GM06990 (cell line): ENCODE results near the gene FTCD.

Experiments
- DNase-seq: peaks from one replicate; pipeline ENCODE4 v3.0.0-alpha.2; 2011; ENCODE audit not compliant: insufficient read length; ENCODE audit errors: extremely low read depth
- H3K27me3 ChIP-seq: replicated peaks from 2 replicates; pipeline ENCODE4 v1.6.0; 2011; ENCODE audit warnings: low read length; ENCODE audit not compliant: control insufficient read depth, insufficient read depth
- H3K36me3 ChIP-seq: 2 replicates; pipeline ENCODE4 v1.5.1; 2011; ENCODE audit warnings: low read length; ENCODE audit not compliant: control insufficient read depth, insufficient read depth
- H3K4me3 ChIP-seq: replicated peaks from 2 replicates; pipeline ENCODE4 v1.5.1; 2011; ENCODE audit warnings: low read depth, mild to moderate bottlenecking, control low read depth, low read length
- CTCF ChIP-seq: IDR thresholded peaks from 2 replicates; pipeline ENCODE4 v1.5.1; 2011; ENCODE audit warnings: low read length, control low read depth, mild to moderate bottlenecking, inconsistent platforms; ENCODE audit not compliant: insufficient read depth, poor library complexity, severe bottlenecking

The FTCD gene

GRCh38 chr21:46120301-46121285 lies 34.8 kb downstream of the FTCD start:
- Histone ChIP-seq H3K27me3 (no peaks in the 10 kb centered on the region), H3K4me3 (no peak overlapping the region), H3K36me3 (no peaks in the 10 kb centered on the region)
- DNase-seq, result no peak
- TF ChIP-seq CTCF, result no peak

- Histone ChIP-seq H3K4me3 (no peak overlapping the region), H3K36me3 (no peaks in the 10 kb centered on the region), H3K27me3 (no peaks in the 10 kb centered on the region)
- TF ChIP-seq CTCF, result no peak
- no peak for DNase-seq
Observed at GRCh38 chr21:46119637-46120271, 35.6 kb downstream of the FTCD start.

DNA sequence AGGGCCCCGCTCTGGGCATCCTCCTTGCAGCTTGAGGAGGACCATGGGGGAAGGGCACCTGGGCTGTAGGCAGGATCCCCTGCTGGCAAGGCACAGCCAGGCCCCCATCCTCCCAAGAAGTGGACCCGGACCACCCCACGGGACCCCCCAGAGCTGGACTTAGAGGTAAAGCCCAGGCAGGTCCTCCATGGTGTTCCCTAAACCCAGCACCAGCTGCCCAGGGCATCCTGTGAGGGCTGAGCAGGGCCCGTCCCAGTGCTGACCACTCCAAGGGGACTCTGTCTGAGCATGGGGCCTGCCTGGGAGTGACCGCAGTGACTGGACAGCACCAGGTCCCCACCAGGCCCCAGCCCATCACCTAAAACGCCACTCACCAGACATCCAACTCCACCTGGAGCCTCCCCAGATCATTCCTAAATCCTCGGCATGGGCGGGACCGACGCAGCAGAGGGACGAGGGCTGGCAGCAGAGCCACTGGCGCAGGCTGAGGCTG lies 36.2 kb downstream of the FTCD start:
- no peak for TF ChIP-seq CTCF
- Histone ChIP-seq H3K36me3 (no peaks in the 10 kb centered on the region), H3K4me3 (no peak overlapping the region), H3K27me3 (no peaks in the 10 kb centered on the region)
- DNase-seq, result no peak

DNA sequence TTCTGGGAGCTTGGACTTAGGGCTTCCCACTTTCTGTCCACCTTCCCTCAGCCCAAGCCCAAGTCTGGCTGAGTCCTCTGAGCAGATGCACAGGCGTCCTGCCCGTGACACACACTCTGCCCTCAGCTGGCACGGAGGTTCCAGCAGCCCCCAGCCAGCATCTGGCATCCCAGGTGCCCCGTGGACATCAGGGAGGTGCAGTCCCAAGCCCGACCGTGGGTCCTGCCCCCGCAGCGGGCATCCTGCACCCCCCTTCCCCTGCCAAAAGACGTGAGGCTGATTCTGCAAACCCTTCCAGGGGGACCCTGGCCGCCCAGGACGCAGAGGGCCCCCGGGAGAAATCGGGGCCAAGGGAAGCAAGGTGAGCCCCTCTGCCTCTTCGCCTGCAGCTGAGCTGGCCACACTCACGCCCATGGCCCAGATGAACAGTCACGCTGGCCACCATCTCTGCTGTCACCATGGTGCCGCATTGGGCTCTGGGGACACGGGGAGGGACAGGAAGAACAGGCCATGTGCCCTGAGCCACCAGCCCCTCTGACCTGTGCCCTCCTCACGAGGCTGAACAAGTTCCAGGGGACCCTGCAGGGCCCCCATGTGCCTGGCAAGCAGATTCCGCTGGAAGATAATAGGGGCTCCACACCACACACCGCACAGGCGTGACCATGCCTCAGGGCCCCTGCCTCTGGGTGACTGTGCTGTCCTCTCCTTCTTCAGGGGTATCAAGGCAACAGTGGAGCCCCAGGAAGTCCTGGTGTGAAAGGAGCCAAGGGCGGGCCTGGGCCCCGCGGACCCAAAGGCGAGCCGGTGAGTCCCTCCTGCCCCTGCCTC lies 36.8 kb downstream of the FTCD start:
- no peak for TF ChIP-seq CTCF
- no peak for DNase-seq
- no peak overlapping the region for H3K4me3 ChIP-seq
- no peaks in the 10 kb centered on the region for H3K27me3 ChIP-seq
- no peaks in the 10 kb centered on the region for H3K36me3 ChIP-seq

GRCh38 chr21:46117586-46118315 lies 37.6 kb downstream of the FTCD start:
- Histone ChIP-seq H3K36me3 (no peaks in the 10 kb centered on the region), H3K27me3 (no peaks in the 10 kb centered on the region), H3K4me3 (no peak overlapping the region)
- DNase-seq, result no peak
- TF ChIP-seq CTCF, result no peak
